ENCODE results near the gene KLK1.

The KLK1 gene

DNA sequence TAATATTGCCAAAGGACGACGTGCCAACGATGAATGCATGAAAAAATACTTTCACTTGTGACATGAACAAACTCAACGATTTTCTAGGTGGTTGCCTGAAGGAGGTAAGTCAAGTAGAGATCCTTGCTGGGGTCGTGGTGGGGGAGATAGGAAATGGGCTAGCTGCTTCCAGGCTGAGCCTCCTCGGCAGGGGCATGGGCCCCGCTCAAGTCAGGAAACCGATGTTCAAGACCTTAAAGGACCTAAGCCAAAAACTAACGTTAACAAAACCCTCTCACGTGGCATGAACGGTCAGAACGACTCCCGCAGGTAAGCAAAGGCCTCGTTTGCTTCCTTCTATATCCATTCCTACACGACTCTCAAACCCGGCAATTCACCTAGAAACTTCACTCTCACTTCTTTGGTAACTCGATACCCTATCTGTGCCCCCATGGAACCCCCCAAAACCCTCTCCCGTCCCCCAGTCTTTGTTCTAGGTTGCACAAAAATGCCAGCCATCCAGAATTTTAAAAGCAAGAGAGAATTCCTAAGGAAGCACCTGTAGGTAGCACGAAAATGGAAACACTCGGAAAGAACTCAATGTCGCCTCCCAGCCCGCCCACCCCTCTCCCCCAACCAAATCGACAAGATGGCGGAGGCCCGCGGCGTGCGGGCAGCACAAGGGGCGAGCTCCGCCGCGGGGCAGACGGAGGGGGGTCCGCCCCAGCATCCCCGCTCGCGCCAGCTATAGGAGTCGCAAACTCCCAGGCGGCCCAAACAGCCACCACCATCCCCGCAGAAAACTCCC, 19.8 kb downstream of the KLK1 start:
- Histone ChIP-seq H4K20me1 (peaks cover 51% of the 10 kb centered on the region), H3K27ac (peak overlapping the region; percentile 100), H3K36me3 (peaks cover 42% of the 10 kb centered on the region), H3K9ac (peak overlapping the region; percentile 100), H3K4me2 (peak overlapping the region; percentile 86), H3K27me3 (no peaks in the 10 kb centered on the region), H3K4me3 (peak overlapping the region; percentile 95), H3K9me3 (no peaks in the 10 kb centered on the region), H3K4me1 (peaks cover 45% of the 10 kb centered on the region)
- TF ChIP-seq Cebpa-rat (IDR thresholded peaks at IDR 0.05) = no peak

DNA sequence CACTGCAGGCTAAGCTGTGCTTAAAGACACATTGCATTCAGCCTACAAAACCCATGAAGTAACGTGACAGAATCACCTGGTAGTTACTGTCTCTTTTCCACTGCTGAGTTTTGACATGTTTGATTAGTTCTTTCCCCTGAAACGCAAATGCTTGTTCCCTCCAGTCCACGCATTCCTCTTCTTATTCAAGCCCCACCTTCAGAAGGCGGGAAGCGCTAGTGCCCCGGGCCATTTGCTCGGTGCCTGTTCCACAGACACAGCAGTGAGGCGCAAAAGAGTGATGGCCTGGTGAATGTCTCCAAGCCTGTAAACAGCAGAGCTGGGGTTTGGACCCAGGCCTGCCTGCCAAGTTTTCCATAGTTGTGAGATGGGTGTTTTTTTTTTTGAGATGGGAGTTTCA, 22.5 kb downstream of the KLK1 start:
- Histone ChIP-seq H3K4me2 (peak overlapping the region; percentile 44; the same call in 1 of the 2 replicates), H3K4me3 (no peak overlapping the region), H3K27me3 (no peaks in the 10 kb centered on the region), H3K36me3 (peaks cover 69% of the 10 kb centered on the region), H3K27ac (no peak overlapping the region), H4K20me1 (peaks cover 78% of the 10 kb centered on the region), H3K9me3 (no peaks in the 10 kb centered on the region), H3K4me1 (peaks cover 69% of the 10 kb centered on the region), H3K9ac (peak overlapping the region; percentile 40; the same call in 1 of the 2 replicates)
- no peak for TF ChIP-seq Cebpa-rat (IDR thresholded peaks at IDR 0.05)

DNA sequence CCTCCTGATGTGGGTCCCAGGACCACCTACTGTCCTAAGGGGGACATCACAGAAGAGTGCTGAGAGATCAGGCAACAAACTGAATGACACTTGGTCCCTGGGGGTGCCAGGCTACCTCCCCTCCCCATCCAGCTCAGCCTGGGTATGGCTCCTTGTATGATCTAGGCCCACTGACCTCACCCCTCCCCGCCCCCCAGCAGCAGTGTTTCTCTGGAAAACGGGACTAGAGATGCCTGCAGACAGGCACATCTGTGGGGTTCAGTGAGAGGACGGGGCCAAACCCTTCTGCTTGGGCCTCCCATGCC, 24.1 kb downstream of the KLK1 start:
- H3K27me3 ChIP-seq = no peaks in the 10 kb centered on the region
- peaks cover 82% of the 10 kb centered on the region for H3K36me3 ChIP-seq
- no peak overlapping the region for H3K27ac ChIP-seq
- no peak overlapping the region for H3K4me2 ChIP-seq
- no peaks in the 10 kb centered on the region for H3K9me3 ChIP-seq
- H3K9ac ChIP-seq = peak overlapping the region; percentile 53; the same call in 1 of the 2 replicates
- H3K4me3 ChIP-seq = no peak overlapping the region
- no peak for TF ChIP-seq Cebpa-rat (IDR thresholded peaks at IDR 0.05)
- H4K20me1 ChIP-seq = peaks cover 94% of the 10 kb centered on the region
- peaks cover 70% of the 10 kb centered on the region for H3K4me1 ChIP-seq

DNA sequence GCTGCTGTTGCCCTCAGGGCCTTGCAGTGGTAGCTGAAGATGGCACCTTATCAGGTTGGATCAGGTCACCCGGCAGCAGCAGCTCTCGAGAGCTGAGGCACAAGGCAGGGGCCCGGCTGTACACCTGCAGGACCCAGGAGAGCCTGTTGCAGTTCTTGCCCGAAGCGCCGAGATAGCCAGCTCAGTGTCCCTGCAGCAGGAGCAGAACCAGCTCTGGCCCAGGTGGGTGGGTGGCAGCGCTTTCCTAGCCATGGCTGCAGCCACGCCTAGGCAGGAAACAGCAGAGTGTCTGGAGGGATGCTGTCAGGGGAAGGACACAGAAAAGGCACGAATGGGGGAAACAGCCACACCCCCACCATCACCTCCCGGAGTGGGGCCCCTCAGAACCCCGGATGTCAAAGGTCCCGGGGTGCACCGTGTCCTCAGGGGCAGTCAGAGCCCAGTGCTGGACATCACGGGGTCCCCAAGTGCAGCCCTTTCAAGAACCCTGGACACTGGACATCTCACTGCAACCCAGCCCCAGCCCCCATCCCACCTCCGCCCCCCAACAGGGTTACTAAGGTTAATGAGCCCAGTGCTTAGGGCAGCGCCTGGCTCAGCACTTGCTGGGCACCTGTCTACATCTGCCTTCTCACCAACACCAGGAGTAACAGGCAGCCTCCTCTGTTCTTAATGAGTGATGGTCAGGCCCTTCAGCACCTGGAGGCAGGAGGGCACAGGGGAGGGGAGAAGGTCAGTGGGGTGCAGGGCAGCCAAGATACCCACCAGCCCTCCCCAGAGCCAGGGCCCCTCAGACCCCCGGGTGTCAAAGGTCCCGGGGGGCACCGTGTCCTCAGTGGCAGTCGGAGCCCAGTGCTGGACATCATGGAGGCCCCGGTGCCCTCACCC, 24.7 kb downstream of the KLK1 start:
- H4K20me1 ChIP-seq = peaks cover 100% of the 10 kb centered on the region
- peaks cover 82% of the 10 kb centered on the region for H3K36me3 ChIP-seq
- TF ChIP-seq Cebpa-rat (IDR thresholded peaks at IDR 0.05) = no peak

DNA sequence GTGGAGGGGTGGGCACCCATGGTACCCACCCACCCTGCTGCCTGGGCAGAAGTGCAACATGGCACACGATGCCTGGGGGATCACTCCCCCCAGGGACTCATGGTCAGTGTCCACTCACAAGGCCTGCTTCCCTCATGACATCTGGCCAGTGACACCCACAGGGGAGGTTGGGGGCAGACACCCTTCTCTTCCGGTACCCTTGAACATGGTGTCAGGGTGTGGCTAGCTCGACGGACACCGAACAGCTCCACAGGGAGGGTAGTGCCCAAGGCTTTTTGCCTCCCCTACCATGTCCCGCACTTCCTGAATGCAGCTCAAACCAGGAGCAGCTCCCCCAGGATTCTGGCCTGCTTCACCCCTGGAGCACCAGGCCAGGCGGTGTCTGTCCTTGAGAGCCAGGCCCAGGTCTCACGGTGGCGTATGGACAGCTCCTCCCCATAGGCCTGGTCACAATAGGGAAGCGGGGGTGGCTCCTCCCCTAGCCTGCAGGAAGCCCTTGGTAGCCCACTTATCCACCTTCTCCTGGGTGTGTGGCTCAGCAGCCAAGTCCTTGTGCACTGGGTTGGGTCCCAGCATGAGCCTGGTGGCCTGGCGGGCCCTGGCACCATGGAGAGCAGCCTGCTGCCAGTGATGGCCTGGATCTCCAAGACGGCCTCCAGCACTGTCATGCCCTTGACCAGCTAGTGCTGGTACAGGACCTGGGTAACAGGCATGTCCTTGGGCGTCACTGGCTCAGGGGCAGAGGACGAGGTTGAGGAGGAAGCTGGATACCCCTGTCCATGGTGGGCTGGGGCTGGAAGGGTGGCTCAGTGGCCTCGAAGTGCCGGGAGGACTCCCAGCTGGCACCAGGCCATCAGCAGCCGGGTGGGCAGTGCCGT, 25.6 kb downstream of the KLK1 start:
- peaks cover 82% of the 10 kb centered on the region for H3K36me3 ChIP-seq
- no peak for TF ChIP-seq Cebpa-rat (IDR thresholded peaks at IDR 0.05)
- peaks cover 77% of the 10 kb centered on the region for H3K4me1 ChIP-seq
- H4K20me1 ChIP-seq = peaks cover 96% of the 10 kb centered on the region
- H3K27me3 ChIP-seq = no peaks in the 10 kb centered on the region
- H3K27ac ChIP-seq = no peak overlapping the region
- H3K4me3 ChIP-seq = no peak overlapping the region
- no peak overlapping the region for H3K4me2 ChIP-seq
- no peaks in the 10 kb centered on the region for H3K9me3 ChIP-seq
- no peak overlapping the region for H3K9ac ChIP-seq

More for the DNA sequence above, 24.7 kb downstream of the KLK1 start:
- Histone ChIP-seq H3K4me2 (no peak overlapping the region), H3K9ac (0 out of 2 replicates have a peak overlapping the region, but pooled peaks have one; percentile 53), H3K9me3 (no peaks in the 10 kb centered on the region), H3K27me3 (no peaks in the 10 kb centered on the region), H3K27ac (no peak overlapping the region), H3K4me3 (no peak overlapping the region), H3K4me1 (peaks cover 76% of the 10 kb centered on the region)

DNA sequence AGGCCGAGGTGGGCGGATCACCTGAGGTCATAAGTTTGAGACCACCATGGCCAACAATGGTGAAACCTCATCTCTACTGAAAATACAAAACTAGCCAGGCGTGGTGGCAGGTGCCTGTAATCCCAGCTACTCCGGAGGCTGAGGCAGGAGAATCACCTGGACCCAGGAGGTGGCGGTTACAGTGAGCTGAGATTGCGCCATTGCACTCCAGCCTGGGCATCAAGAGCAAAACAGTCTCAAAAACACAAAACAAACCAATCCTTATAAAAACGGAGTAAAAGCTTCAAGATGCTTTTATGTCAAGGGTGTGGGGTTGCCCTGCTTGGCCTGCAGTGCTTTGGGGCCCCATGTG, 26.2 kb downstream of the KLK1 start:
- H3K4me3 ChIP-seq = no peak overlapping the region
- no peak overlapping the region for H3K9ac ChIP-seq
- peaks cover 76% of the 10 kb centered on the region for H3K36me3 ChIP-seq
- H3K9me3 ChIP-seq = no peaks in the 10 kb centered on the region
- H3K27ac ChIP-seq = no peak overlapping the region
- no peak overlapping the region; the same call in 1 of the 2 replicates for H3K4me2 ChIP-seq
- TF ChIP-seq Cebpa-rat (IDR thresholded peaks at IDR 0.05) = no peak
- no peaks in the 10 kb centered on the region for H3K27me3 ChIP-seq
- H4K20me1 ChIP-seq = peaks cover 90% of the 10 kb centered on the region
- H3K4me1 ChIP-seq = peaks cover 70% of the 10 kb centered on the region

DNA sequence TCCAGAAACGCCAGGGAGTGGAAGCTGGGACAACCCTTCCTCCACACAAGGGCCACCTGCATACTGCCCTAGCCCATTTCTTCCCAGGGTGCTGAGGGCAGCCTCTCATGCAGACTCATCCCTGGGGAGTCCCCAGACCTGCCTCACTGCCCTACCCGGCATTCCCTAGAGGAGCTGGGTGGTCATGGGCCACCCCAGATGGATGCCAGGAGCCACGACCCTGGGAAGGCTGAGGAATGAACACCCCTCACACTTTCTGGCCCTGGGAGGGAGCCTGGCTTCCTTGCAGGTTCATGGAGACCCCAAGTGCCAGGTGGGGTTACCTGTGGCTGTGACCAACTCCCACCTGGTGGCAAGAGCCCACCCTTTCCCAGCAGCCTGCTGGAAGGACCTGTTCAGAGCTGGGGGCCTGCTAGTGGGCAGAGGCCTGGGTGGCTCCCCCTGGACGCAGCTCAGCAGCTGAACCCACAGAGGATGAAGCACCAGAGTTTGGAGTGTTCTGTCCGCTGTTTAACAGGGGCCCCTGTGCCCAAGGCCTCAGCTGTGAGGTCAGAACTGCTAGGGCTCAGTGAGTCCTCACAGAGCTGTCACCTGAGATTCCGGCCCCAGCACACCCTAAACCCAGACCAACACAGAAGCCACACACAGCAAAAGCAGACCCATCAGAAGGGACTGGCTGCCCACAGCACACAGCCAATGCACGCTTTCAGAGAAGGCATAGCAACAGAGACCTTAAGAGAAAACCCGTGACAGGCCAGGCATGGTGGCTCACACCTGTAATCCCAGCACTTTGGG, 26.8 kb downstream of the KLK1 start:
- Histone ChIP-seq H3K36me3 (peaks cover 71% of the 10 kb centered on the region), H3K27ac (no peak overlapping the region), H3K9ac (no peak overlapping the region), H3K4me2 (peak overlapping the region; percentile 17), H4K20me1 (peaks cover 84% of the 10 kb centered on the region), H3K9me3 (no peaks in the 10 kb centered on the region), H3K4me1 (peaks cover 65% of the 10 kb centered on the region), H3K27me3 (no peaks in the 10 kb centered on the region), H3K4me3 (no peak overlapping the region)
- TF ChIP-seq Cebpa-rat (IDR thresholded peaks at IDR 0.05) = no peak

DNA sequence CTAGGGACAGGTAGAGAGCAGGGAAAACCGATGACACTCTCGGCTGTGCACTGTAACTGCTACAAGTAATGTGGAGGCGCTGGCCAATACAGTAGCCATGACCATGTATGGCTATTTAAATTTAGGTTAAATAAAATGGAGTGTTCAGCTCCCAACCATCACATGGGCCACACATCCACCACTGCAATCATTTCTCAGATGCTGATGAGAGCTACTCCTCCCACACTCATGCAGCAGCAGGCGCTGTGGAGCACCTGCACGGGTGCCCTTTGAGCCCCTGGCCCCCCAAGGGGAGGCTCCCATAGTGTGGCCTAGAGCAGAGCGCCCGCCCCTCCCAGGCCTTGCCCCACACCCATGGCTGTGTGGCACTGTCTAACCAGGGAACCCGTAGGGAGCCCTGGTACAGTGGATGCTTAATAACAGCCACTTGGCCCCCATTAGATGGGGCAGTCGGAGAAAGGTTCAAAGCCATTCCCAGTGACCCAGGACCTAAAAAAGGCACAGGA, 27.4 kb downstream of the KLK1 start:
- Histone ChIP-seq H3K9me3 (no peaks in the 10 kb centered on the region), H3K27ac (no peak overlapping the region), H3K4me2 (no peak overlapping the region), H3K36me3 (peaks cover 64% of the 10 kb centered on the region), H3K27me3 (no peaks in the 10 kb centered on the region), H4K20me1 (peaks cover 78% of the 10 kb centered on the region), H3K9ac (no peak overlapping the region), H3K4me1 (peaks cover 58% of the 10 kb centered on the region), H3K4me3 (no peak overlapping the region)
- no peak for TF ChIP-seq Cebpa-rat (IDR thresholded peaks at IDR 0.05)

DNA sequence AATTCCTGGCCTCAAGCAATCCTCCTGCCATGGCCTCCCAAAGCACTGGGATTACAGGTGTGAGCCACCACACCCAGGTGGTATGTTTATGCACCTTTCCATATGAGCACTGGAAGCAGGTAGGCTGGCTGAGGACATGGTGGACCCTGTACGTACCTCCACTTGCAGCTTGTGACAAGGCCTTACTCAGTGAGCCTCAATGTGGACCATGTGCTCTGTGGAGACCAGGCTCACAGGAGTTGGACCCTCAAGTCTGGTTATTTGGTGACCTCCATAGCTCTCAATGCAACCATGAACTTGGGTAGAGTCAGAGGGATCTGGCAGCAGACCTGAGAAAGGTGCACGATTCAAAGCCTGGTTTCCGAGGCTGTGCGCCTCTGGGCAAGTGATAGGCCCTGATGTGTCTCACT, 27.9 kb downstream of the KLK1 start:
- peaks cover 53% of the 10 kb centered on the region for H3K4me1 ChIP-seq
- H3K9ac ChIP-seq = no peak overlapping the region
- H4K20me1 ChIP-seq = peaks cover 73% of the 10 kb centered on the region

More for the DNA sequence above, 27.9 kb downstream of the KLK1 start:
- H3K27ac ChIP-seq = no peak overlapping the region
- no peak for TF ChIP-seq Cebpa-rat (IDR thresholded peaks at IDR 0.05)
- no peaks in the 10 kb centered on the region for H3K27me3 ChIP-seq
- no peaks in the 10 kb centered on the region for H3K9me3 ChIP-seq
- peaks cover 59% of the 10 kb centered on the region for H3K36me3 ChIP-seq
- no peak overlapping the region for H3K4me2 ChIP-seq
- H3K4me3 ChIP-seq = no peak overlapping the region
